HG02610 (cell line): ENCODE data around the gene CENPT.
"Not testable (repeated sequence)": the region's sequence is repeated elsewhere in the genome, so short reads cannot be mapped to it uniquely, and the experiment has no call there.

Experiments used
- ATAC-seq: cut with Tn5 transposase; IDR thresholded peaks from one replicate; pipeline ENCODE4 v1.9.1; 2021; ENCODE audit warnings: mild to moderate bottlenecking, moderate library complexity; ENCODE audit not compliant: unreplicated experiment

CENPT gene

DNA sequence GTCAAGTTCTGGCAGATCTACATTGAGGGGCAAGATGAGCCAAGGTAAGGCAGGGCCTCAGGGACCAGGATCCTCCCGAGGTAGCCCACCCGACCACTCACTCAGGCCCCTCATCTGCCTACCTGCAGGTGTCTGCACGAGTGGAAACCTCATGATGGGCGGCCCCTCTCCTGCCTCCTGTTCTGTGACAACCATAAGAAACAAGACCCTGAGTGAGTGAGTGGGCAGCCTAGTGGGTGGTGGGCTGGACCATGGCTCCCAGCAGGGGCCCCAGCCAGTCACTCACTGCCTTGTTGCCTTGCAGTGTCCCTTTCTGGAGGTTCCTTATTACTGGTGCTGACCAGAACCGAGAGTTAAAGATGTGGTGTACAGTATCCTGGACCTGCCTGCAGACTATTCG lies 30.7 kb upstream of the CENPT start:
- ATAC-seq, result no peak

DNA sequence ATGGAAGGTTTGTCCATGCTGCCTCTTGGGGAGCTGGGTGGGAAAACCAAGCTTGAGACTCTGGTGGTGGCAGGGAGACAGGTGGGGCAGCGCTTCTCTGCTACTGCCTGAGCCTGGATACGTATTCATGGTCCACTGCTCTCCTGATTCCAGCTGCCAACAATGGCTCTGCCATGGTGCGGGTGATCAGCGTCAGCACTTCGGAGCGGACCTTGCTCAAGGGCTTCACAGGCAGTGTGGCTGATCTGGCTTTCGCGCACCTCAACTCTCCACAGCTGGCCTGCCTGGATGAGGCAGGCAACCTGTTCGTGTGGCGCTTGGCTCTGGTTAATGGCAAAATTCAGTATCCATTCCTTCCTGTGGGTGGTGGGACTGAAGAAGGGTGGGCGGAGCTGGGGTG lies 29.6 kb upstream of the CENPT start:
- no peak for ATAC-seq

DNA sequence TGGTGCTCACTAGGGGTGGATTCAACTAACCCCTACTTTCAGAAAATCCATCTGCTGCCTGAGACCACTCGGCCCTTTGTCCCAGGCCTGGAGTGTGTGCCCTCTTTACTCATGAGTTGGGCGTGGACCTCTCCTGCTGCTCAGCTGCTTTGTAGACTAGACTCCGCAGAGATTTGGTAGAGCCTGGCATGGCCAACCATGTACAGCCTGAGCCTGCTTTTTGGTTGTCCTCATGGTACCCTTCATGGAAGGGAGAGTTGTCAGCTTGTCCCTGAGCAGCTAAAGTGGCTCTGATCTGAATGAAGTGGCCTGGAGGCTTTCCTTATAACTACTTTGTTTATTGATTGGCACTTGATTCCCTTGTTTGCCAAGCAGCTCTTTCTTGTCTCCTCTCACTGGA lies 26.9 kb upstream of the CENPT start:
- no peak for ATAC-seq

DNA sequence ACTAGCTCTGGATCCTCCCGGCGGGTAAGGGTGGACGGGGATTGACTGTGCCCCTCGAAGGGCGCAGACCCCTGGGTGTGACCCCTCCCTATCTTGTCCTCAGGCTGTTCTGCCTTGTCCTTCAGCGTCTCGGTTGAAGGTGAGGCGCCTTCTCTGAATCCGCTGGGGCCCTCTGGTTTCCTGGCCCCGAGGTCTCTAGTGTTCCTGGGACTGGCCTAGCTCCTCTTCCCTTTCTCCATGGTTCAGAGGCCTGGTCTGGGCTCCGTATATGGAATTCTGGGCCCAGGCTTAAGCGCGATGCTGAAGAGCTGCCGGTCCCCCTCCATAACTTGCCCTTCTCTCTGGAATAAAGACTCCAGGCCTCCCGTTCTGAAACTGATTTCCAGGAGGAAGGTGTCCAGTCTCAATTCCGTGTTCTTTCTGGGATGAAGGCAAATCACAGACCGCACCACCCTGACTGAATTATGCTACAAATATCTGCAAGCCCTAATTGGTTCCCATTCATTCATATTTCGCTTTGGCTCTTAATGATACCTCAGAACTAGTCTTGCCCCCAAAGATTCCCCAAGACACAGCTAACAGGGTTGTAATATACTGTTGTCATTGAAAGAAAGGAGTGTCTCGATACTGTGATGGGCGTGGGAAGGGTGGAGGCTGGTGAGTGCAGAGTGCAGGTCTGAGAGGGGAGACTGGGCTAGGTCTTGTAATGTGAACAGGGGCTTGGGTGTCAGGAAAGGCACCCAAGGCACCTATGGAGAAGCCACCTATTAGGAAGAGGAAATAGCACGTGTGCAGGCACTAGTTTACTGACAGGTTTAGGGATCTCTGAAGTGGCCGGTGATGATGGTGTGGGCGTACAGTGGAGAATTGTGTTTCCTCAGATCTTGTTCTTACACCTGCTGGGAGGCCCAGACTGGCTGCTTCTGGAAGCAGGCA lies 26.2 kb upstream of the CENPT start:
- no peak for ATAC-seq

DNA sequence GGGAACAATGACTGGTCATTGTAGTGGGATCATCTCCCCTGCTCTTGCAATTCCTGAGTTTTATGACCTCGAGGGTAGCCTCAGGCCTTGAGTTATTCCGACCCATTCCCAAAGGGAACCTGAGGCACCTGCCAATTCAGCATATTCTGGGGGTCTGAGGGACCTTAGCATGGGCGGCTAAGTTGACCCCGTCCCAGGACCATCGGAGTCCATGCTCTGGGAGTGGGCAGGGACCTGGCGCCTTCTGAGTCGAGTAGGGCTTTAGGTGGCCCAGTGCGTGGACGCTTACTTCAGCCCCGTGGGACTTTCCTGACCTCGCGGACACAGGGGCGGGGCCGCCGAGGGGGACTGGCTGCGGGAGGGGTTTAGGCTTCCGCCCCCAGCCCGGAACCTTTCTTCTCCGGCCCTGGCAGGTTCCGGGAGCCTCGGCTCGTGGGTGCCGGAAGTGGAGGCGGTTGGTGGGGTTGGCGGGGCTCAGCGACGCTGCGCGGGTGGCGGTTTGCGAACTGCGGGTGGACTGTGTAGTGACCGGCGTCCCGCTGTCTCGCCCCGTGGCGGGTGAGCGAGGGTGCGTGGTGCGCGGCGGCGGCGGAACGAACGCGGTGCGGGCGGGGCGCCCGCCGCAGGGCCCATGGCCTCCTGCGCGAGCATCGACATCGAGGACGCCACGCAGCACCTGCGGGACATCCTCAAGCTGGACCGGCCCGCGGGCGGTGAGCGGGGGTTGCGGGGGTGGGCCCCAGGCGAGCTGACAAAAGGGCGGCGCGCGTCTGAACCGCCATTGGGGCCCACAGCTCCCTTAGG lies 25.3 kb upstream of the CENPT start, which contains the start of gene EDC4:
EDC4 (plus strand) TSS at position 422 of the 804 bp plus-strand sequence; CDS start at position 632, 210 bp downstream.
- ATAC-seq, result peak; percentile 81

DNA sequence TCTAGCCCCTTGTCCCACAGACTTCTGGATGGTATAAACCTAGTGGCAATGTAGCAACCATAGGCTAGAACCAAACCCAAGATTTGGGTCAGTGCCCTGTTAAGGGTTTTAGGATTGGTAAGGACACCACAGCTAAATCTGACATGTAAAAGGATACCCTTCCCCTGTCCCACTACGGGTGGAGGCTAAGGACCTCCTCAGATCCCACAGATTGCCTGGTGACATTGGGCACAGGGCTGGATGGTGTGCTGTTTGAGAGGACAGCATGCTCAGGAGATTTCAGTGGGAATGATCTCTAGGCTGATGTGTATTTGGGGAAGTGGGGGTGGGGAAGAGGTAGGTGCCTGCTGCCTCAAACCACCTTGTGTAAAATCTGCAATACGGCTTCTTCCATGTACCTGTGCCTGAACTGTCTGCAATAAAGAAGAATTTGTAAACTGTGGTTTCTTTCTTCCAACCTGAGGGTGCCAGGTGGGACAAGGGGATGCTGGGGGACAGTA lies 24.7 kb upstream of the CENPT start:
- no peak for ATAC-seq

DNA sequence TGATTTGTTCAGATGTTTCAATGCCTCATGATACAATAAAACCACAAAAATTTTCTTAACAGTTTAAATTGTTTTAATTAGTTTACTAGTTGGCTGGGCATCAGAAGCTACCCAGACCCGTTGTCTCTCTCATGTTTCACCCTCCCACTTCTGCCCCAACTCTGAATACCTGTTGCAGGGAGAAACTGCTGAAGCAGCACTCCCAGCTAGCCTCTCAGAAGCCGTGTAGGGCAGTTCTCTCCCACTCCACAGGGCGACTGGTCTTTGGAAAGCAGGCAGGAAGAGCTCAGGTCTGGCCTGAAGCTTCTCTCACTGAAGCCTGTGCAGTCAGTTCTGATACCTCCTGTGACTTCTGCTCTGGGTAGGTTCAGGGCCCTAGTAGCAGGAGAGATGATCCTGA lies 23.8 kb upstream of the CENPT start:
- ATAC-seq, result no peak

DNA sequence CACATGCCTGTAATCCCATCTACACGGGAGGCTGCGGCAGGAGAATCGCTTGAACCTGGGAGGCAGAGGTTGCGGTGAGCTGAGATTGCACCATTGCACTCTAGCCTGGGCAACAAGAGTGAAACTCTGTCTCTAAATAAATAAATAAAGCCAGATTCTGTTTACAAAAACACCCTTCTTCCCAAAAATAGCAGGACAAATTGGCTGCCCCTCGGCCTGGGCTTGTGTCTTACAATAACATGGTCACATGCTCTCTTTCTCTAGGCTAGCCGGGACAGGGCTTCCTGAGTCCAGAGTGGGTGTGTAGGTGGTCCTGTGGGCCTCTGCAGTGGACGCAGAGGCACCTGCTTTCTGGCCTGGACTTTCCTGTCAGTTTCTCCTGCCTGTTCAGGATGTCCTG lies 22.2 kb upstream of the CENPT start:
- ATAC-seq, result no peak

DNA sequence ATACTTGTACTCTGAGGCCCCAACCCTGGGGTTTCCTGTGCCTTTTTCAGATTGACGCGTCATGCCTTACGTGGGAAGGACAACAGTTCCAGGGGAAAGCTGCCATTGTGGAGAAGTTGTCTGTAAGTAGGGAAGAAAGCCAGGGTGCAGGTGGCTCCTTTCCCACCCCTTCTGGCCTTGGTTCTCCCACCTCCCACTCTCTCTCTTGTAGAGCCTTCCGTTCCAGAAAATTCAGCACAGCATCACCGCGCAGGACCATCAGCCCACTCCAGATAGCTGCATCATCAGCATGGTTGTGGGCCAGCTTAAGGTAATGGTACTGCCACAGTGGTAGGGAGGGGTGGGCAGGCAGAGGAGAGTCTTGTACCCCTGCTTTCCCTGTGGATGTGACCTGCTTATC lies 20.8 kb upstream of the CENPT start:
- ATAC-seq, result no peak

DNA sequence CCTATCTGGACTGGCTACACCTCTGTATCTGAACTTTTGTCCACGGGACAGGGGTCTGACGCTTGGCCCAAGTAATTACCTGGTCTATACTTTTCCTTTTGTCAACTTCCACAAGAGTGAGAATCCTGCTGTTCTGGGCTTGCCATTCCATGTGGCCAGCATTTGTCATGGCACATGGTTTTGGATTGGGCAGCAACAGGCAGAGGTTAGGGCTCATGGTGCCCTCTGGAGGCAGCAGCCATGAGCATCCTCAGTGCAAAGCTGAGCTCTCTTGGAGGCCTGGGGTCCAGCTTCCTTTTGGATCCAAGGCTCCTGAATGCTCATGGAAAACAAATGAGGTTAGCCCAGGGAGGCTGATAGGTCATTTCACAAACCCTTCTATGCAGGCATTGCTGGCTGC lies 17.8 kb upstream of the CENPT start:
- ATAC-seq, result no peak

DNA sequence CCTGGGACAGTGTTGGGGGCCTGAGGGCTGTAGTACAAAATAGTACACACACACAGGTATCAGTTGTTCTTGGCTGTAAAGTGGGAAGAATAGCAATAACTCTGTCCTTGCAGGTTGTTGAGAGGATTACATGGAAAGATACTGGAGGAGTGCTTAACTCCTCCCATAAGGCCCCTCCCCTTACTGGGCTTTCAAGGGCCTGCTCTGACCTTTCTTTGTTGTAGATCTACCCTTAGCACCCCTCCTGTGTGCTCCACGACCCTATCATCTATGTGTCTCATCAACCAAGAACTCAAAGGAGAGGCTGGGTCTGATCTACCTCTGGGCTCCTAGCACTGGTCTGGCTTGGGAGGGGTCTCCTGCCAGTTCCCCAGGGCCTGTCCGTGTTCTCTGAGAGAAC lies 17.1 kb upstream of the CENPT start:
- no peak for ATAC-seq

DNA sequence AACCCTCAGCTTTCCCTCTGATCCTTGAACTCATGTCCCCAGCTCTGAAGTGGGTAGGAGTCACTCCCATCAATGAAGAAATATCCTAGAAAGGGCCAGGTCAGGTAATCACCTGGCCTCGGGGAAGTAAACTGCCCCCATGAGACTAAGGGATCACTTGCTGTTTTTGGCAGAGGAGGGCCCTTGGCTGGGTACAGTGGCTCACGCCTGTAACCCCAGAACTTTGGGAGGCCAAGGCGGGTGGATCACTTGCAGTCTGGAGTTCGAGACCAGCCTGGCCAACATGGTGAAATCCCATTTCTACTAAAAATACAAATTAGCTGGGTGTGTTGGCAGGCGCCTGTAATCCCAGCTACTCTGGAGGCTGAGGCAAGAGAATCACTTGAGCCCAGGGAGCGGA lies 16.6 kb upstream of the CENPT start:
- not testable (repeated sequence) for ATAC-seq

DNA sequence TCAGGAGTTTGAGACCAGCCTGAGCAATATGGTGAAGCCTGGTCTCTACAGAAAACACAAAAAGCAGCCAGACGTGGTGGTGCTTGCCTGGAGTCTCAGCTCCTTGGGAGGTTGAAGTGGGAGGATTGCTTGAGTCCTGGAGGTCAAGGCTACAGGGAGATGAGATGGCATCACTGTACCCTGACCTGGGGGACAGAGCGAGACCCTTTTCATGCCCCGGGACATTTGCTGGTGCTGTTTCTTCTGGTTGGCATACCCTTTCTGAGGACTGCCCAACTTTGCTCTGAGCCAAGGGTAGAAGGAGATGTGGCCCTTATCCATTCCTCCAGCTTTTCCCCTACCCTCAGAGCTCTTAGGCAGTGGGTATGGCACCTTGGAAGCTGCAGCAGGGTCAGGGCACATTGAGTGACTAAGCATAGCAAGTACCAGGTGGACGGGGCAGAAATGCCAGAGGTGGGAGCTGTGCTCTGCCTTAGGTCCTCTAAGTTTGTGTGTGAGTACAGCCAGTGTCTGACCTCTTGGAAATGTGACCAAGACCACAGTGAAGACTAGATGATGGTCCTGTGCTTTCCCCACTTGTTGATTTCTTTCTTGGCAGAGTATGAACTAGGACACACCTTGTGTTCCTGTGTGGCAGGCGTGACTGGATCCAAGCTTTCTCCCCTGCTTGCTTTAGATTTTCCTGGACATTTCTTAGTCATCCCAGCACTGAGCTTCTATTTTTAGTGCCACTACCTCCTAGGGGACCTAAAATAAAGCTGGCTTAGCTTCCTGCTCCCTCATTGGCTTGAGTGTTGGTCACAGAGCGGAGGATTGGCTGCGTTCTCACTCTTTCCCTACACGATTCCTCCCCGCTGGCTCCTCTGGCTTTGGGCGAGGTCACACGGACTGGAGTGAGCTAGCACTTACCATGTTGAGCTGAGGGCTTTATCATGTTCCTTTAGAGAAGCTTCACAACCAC lies 15.4 kb upstream of the CENPT start:
- no peak for ATAC-seq

DNA sequence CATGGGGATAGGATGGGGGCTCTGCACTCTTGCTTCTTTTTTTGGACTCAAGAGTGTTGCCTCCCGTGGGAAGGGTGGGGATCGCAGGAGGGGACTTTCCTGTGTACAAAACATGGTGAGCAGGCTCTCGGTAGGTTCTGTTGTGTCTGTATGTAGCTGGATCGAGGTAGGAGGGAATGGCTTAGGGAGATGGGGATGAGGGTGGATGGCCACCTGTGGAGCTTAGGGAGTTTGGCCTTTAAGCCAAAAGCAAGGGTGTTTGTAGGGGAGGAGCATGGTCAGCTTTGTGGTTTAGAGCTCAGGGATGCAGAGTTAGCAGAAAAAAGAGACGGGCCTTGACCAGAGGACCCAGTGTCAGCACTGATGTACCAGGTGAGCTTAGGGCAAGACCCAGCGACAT lies 14.4 kb upstream of the CENPT start:
- no peak for ATAC-seq

DNA sequence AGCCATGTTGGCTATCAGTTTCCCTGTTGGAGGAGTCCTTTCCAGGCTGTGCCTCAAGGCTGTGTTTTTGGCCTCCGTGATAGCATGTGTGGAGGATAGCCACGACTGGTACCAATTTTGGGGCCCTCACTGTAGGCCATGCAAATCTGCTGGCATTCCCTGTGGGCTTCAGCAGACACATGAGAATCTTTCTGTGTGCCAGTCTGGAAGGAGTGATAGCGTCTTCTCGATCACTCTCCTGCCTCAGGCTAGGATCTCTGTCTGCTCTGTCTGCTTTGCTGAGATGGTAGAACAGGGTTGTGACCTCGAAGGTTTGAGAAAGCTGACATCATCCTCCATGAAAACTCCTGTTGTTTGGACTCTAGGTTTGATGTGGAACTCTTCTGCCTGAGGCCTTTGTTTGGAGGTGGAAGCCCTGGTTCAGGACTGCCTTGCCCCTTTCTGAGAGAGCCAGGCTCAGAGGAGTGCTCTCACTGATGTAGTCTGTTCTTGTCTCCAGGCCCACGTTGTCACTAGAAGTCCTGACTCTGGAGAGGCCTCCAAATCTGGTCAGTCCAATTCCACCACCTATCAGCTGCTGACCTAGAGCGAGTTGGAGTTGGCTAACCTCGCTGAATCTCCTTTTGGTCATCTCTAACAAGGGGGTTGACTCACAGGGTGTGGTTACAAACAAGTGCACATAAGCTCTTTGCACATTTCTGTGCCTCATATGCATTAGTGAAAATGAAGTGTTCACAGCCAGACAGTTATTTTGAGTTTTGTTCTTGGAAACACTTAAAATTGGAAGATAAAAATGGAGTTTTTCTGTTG lies 13.3 kb upstream of the CENPT start:
- no peak for ATAC-seq

DNA sequence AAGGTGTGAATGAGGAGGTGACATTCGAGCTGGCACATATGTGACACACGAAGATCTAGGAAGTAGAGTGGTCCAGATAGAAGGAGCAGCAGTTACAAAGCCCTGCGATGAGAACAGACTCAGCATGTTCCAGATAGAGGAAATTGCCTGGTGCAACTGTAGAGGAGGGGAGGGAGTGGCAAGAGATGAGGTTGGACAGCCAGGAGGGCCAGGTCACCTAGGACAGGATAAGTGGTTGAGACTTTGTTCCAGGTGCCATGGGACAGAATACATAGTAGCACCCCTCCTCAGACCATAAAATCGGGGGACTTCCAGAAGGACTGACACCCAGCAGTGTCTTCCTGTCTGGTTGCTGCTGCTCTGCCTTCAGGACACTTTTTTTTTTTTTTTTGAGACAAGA lies 11.0 kb upstream of the CENPT start:
- ATAC-seq, result no peak

DNA sequence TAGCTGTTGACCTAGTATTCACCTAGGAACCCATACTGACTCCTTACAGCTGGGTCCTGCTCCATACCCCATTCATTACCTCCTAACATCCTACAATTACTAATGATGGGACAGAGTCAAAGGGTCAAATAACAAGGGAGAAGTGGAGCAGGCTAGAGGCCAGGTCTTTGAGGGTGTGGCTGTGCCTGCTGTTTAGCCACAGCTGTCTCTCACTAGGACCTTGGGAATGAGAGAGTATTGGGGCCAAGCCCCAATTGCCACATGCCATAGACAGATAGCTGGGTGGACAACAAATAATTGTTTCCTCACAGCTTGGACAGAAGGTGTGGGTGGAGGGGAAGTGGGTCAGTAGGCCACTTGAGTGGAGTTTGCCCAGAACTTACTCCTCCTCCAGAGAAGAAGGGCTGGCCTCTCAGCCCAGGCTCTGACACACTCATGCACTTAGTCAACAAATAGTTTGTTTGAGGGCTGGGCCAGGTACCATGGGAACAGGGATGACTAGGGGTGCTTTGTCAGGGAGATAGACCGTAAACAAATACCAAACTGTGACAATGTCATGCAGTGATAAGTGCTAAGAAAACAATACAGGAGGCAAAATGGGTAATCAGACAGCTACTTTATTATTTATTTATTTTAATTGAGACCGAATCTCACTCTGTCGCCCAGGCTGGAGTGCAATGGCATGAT lies 10.2 kb upstream of the CENPT start:
- no peak for ATAC-seq

DNA sequence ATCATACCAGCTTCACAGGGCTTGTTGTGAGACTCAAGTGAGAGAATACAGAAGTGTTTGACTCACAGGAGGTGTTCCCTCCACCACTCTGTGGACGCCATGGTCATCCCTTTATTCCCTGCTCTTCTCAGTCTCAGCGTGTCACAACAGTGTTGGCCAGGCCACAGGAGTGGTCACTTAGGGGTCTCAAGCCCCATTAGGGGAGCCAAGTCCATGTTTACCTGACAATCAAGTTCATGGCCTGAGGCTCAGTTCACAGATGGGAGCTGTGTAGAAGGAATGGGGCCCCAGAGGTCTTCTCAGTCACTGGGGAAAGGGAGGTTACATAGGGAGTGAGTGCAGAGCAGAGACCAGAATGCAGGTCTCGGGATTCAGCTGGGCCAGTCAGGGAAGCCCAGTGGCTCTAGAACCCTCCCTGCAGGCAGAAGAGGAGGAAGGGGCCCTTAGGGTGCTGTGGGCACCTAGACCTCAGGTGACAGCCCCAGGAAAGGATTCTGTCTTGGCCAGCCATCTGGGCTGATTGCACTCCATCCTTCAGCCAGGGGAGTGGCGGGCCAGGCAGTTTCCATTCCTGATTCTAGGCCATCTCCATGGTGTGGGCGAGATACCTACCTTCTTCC lies 9.5 kb upstream of the CENPT start:
- ATAC-seq, result no peak

DNA sequence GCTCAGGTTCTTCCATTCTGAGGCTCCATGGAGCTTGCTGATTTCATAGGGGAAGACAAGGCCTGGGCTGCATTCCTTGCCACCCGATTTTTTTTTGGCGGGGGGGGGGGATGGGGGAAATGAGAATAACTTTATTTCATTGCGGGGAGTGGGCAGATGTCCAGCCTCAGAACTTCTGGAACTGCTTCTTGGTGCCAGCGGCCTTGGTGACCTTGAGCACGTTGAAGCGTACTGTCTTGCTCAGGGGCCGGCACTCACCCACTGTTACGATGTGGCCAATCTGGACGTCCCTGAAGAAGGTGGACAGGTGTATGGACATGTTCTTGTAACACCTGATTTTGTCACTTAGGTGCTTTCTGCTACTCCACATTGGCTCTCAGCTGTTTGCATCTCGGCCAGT lies 8.3 kb upstream of the CENPT start:
- no peak for ATAC-seq
